ENCODE data around the gene FAM187B.

- TF ChIP-seq, protein P1, sequence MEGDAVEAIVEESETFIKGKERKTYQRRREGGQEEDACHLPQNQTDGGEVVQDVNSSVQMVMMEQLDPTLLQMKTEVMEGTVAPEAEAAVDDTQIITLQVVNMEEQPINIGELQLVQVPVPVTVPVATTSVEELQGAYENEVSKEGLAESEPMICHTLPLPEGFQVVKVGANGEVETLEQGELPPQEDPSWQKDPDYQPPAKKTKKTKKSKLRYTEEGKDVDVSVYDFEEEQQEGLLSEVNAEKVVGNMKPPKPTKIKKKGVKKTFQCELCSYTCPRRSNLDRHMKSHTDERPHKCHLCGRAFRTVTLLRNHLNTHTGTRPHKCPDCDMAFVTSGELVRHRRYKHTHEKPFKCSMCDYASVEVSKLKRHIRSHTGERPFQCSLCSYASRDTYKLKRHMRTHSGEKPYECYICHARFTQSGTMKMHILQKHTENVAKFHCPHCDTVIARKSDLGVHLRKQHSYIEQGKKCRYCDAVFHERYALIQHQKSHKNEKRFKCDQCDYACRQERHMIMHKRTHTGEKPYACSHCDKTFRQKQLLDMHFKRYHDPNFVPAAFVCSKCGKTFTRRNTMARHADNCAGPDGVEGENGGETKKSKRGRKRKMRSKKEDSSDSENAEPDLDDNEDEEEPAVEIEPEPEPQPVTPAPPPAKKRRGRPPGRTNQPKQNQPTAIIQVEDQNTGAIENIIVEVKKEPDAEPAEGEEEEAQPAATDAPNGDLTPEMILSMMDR (conservative IDR thresholded peaks at IDR 0.05; ENCODE audit: low read depth, low read length): no peak
- TF ChIP-seq CEBPB (IDR thresholded peaks at IDR 0.05; ENCODE audit: low read depth, low read length) (no peak), POLR2A (IDR thresholded peaks at IDR 0.05; ENCODE audit: low read depth, low read length) (peak; percentile 56), CHD1 (IDR thresholded peaks at IDR 0.05; ENCODE audit: low read depth, low read length) (no peak), BHLHE40 (IDR thresholded peaks at IDR 0.05; ENCODE audit: low read depth, low read length) (peak; percentile 29; the same call in 1 of the 2 replicates), MAFK (IDR thresholded peaks at IDR 0.05; ENCODE audit: low read depth, low read length) (no peak), RFX5 (IDR thresholded peaks at IDR 0.05; ENCODE audit: low read depth, low read length) (no peak), NFE2L2 (IDR thresholded peaks at IDR 0.05; ENCODE audit: low read depth, low read length) (no peak), RAD21 (IDR thresholded peaks at IDR 0.05; ENCODE audit: low read length) (no peak), MXI1 (IDR thresholded peaks at IDR 0.05; ENCODE audit: borderline replicate concordance, low read depth, low read length) (no peak), SMC3 (IDR thresholded peaks at IDR 0.05; ENCODE audit: low read depth, low read length) (no peak), ELK1 (IDR thresholded peaks at IDR 0.05; ENCODE audit: borderline replicate concordance, low read depth, low read length) (no peak), FOS (IDR thresholded peaks at IDR 0.05; ENCODE audit: low read depth, low read length) (no peak), RCOR1 (IDR thresholded peaks at IDR 0.05; ENCODE audit: insufficient replicate concordance, low read length) (no peak)
Observed at GRCh38 chr19:35267818-35268535, 39.4 kb upstream of the FAM187B start.
